SJCRH30 (cell line): ENCODE measurements around the gene VIT. TPM values are rescaled to one million over a fixed set of nuclear protein-coding genes. Genes with fewer than 3 reads are reported as not detected.

Source experiments
- DNase-seq, 2 experiments: peaks; one replicate each; pipeline ENCODE4 v3.0.0-alpha.2; 2015 to 2020
- H3K27ac ChIP-seq: fragments of 250-450 bp; sonication (Bioruptor Pico); 2 replicates; pipeline ENCODE4 v1.5.1; 2020; ENCODE audit warnings: mild to moderate bottlenecking, moderate library complexity
- H3K27me3 ChIP-seq: fragments of 250-450 bp; sonication (Bioruptor Pico); 2 replicates; pipeline ENCODE4 v1.5.1; 2020; ENCODE audit warnings: mild to moderate bottlenecking, moderate library complexity
- H3K36me3 ChIP-seq: fragments of 250-450 bp; sonication (Bioruptor Pico); 2 replicates; pipeline ENCODE4 v1.5.1; 2020; ENCODE audit warnings: mild to moderate bottlenecking, moderate library complexity
- H3K4me1 ChIP-seq: fragments of 250-450 bp; sonication (Bioruptor Pico); 2 replicates; pipeline ENCODE4 v1.5.1; 2020; ENCODE audit warnings: mild to moderate bottlenecking, moderate library complexity
- H3K4me3 ChIP-seq: fragments of 250-450 bp; sonication (Bioruptor Pico); 2 replicates; pipeline ENCODE4 v1.5.1; 2020; ENCODE audit warnings: mild to moderate bottlenecking, moderate library complexity
- H3K9me3 ChIP-seq: fragments of 250-450 bp; sonication (Bioruptor Pico); replicated peaks from 2 replicates; pipeline ENCODE4 v1.5.1; 2020; ENCODE audit warnings: mild to moderate bottlenecking, moderate library complexity
- total RNA-seq: library from RNA; depleted of rRNA; stranded (reverse); fragments of >200 nt; shearing (Covaris generic); gene quantifications from 2 replicates; pipeline ENCODE4 v1.2.3, GENCODE V29; 2014; rRNA removed

The VIT gene
- total RNA-seq, 1 experiment from 2014 or later, result 0.40 TPM

- no peak for DNase-seq
- Histone ChIP-seq H3K4me1 (no peaks in the 10 kb centered on the region), H3K4me3 (no peak overlapping the region), H3K27me3 (no peaks in the 10 kb centered on the region), H3K36me3 (no peaks in the 10 kb centered on the region), H3K9me3 (no peaks in the 10 kb centered on the region), H3K27ac (no peak overlapping the region)
Measured at GRCh38 chr2:36839976-36840617, 143.6 kb downstream of the VIT start.

GRCh38 chr2:36843838-36844237, 147.3 kb downstream of the VIT start:
- no peak overlapping the region for H3K4me3 ChIP-seq
- no peaks in the 10 kb centered on the region for H3K27me3 ChIP-seq
- H3K27ac ChIP-seq, result no peak overlapping the region
- peaks cover 3% of the 10 kb centered on the region; the same call in 1 of the 2 replicates for H3K36me3 ChIP-seq
- no peaks in the 10 kb centered on the region for H3K9me3 ChIP-seq
- DNase-seq, result no peak
- no peaks in the 10 kb centered on the region for H3K4me1 ChIP-seq

- no peaks in the 10 kb centered on the region for H3K4me1 ChIP-seq
- H3K4me3 ChIP-seq, result no peak overlapping the region
- H3K27me3 ChIP-seq, result no peaks in the 10 kb centered on the region
- peaks cover 13% of the 10 kb centered on the region; the same call in 1 of the 2 replicates for H3K36me3 ChIP-seq
- no peaks in the 10 kb centered on the region for H3K9me3 ChIP-seq
- no peak overlapping the region for H3K27ac ChIP-seq
- no peak for DNase-seq
Measured at GRCh38 chr2:36849265-36849664, 152.8 kb downstream of the VIT start.

GRCh38 chr2:36854241-36854640, 157.7 kb downstream of the VIT start:
- H3K36me3 ChIP-seq, result peaks cover 28% of the 10 kb centered on the region

GRCh38 chr2:36855429-36855828, 158.9 kb downstream of the VIT start:
- no peaks in the 10 kb centered on the region for H3K27me3 ChIP-seq
- no peak for DNase-seq
- no peaks in the 10 kb centered on the region for H3K4me1 ChIP-seq
- no peak overlapping the region for H3K27ac ChIP-seq
- H3K36me3 ChIP-seq, result peaks cover 24% of the 10 kb centered on the region
- no peak overlapping the region for H3K4me3 ChIP-seq
- H3K9me3 ChIP-seq, result no peaks in the 10 kb centered on the region

More at GRCh38 chr2:36854241-36854640, 157.7 kb downstream of the VIT start:
- Histone ChIP-seq H3K27me3 (no peaks in the 10 kb centered on the region), H3K9me3 (no peaks in the 10 kb centered on the region), H3K27ac (no peak overlapping the region), H3K4me3 (no peak overlapping the region), H3K4me1 (no peaks in the 10 kb centered on the region)
- DNase-seq, result no peak

GRCh38 chr2:36857713-36858112, 161.2 kb downstream of the VIT start:
- no peaks in the 10 kb centered on the region for H3K4me1 ChIP-seq
- no peak overlapping the region for H3K4me3 ChIP-seq
- DNase-seq, result no peak
- H3K9me3 ChIP-seq, result no peaks in the 10 kb centered on the region
- H3K36me3 ChIP-seq, result peaks cover 20% of the 10 kb centered on the region
- no peak overlapping the region for H3K27ac ChIP-seq
- no peaks in the 10 kb centered on the region for H3K27me3 ChIP-seq

GRCh38 chr2:36858551-36859365, 162.3 kb downstream of the VIT start:
- no peaks in the 10 kb centered on the region for H3K27me3 ChIP-seq
- H3K4me1 ChIP-seq, result no peaks in the 10 kb centered on the region
- no peak for DNase-seq
- H3K4me3 ChIP-seq, result no peak overlapping the region
- H3K36me3 ChIP-seq, result peaks cover 20% of the 10 kb centered on the region
- H3K9me3 ChIP-seq, result no peaks in the 10 kb centered on the region
- H3K27ac ChIP-seq, result no peak overlapping the region

- H3K27ac ChIP-seq, result no peak overlapping the region
- DNase-seq, result no peak
- H3K9me3 ChIP-seq, result no peaks in the 10 kb centered on the region
- H3K4me3 ChIP-seq, result no peak overlapping the region
- H3K4me1 ChIP-seq, result no peaks in the 10 kb centered on the region
- peaks cover 22% of the 10 kb centered on the region for H3K36me3 ChIP-seq
- no peaks in the 10 kb centered on the region for H3K27me3 ChIP-seq
Measured at GRCh38 chr2:36859366-36859792, 162.9 kb downstream of the VIT start.

GRCh38 chr2:36861896-36862295, 165.4 kb downstream of the VIT start:
- Histone ChIP-seq H3K4me3 (no peak overlapping the region), H3K9me3 (no peaks in the 10 kb centered on the region), H3K36me3 (peaks cover 31% of the 10 kb centered on the region), H3K27me3 (no peaks in the 10 kb centered on the region), H3K27ac (no peak overlapping the region), H3K4me1 (no peaks in the 10 kb centered on the region)
- DNase-seq, result no peak

Other genes starting within 250 kb of the VIT start
- 31.0 and 35.6 TPM in 2 replicates for gene FEZ2, start 98.5 kb upstream of the VIT start, total RNA-seq